Activated CD4-positive, CD25-positive, alpha-beta regulatory T cell treated with anti-CD3 and anti-CD28 coated beads, Interleukin-2, amount 50 U/mL, for 16 hours (primary cell): ENCODE measurements around the gene DISP3.

Source experiments
- DNase-seq: peaks from one replicate; pipeline ENCODE4 v3.0.0-alpha.2; 2020; ENCODE audit warnings: low read depth, low spot score

DISP3 gene, protein sequence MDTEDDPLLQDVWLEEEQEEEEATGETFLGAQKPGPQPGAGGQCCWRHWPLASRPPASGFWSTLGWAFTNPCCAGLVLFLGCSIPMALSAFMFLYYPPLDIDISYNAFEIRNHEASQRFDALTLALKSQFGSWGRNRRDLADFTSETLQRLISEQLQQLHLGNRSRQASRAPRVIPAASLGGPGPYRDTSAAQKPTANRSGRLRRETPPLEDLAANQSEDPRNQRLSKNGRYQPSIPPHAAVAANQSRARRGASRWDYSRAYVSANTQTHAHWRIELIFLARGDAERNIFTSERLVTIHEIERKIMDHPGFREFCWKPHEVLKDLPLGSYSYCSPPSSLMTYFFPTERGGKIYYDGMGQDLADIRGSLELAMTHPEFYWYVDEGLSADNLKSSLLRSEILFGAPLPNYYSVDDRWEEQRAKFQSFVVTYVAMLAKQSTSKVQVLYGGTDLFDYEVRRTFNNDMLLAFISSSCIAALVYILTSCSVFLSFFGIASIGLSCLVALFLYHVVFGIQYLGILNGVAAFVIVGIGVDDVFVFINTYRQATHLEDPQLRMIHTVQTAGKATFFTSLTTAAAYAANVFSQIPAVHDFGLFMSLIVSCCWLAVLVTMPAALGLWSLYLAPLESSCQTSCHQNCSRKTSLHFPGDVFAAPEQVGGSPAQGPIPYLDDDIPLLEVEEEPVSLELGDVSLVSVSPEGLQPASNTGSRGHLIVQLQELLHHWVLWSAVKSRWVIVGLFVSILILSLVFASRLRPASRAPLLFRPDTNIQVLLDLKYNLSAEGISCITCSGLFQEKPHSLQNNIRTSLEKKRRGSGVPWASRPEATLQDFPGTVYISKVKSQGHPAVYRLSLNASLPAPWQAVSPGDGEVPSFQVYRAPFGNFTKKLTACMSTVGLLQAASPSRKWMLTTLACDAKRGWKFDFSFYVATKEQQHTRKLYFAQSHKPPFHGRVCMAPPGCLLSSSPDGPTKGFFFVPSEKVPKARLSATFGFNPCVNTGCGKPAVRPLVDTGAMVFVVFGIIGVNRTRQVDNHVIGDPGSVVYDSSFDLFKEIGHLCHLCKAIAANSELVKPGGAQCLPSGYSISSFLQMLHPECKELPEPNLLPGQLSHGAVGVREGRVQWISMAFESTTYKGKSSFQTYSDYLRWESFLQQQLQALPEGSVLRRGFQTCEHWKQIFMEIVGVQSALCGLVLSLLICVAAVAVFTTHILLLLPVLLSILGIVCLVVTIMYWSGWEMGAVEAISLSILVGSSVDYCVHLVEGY (N-terminal part only)

DNA sequence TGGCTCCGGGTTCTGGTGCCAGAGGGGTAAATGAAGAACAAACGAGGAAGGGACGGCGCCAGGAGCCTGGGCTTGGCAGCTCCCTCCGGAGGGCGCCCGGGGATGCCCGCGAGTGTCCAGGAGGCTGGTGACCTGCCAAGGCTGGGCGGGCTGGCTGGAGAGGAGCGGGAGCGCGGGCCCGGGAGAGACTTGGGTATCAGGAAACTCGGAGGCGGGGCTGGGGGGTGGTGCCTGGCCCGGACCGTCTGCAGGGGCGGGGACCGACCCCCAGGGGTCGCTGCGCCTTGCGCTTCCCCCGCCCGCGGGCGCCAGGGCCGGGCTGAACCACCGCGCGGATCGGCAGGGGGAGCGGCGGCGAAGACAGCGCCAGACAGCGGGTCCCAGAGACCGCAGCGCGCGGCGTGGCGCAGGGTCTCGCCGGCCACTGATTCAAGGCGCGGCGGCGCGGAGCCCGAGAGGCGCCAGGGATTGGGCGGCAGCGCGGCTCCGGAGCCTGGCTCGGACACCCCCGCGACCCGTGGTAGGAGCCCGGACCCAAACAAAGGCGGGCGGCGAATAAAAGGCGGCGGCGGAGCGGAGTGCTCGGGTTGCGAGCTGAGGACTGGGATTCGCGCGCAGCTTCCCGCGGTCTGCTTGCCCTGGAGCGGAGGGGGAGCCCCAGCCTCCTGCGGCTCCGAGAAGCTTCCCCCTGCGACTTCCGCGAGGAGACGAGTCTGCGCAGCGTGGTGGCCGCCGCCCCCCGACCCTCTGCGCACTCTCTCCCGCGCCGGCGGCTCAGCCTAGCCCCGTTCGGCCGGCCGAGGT is at the start of gene DISP3:
Gene DISP3 (plus strand): TSS at position 585 of the 804 bp plus-strand sequence. CDS start 21,838 bp downstream, outside the sequence.
- peak; percentile 28 for DNase-seq

- DNase-seq: no peak
Measured at GRCh38 chr1:11429226-11429625, 49.7 kb upstream of the DISP3 start.

DNA sequence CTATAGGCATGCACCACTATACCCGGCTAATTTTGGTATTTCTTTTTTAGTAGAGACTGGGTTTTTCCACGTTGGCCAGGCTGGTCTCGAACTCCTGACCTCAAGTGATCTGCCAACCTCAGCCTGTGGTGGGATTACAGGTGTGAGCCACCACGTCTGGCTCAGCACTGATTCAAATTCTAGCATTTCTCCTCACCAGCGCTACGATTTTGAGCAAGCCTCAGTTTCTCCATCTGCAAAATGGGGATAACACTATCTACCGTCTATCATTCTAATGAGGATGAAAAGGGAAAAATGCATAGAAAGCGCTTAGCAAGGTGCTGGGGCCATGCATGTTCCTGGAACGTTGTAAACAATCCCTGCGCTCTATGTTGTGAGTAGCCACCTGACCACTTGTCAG is 49.0 kb upstream of the DISP3 start:
- DNase-seq: no peak

GRCh38 chr1:11431941-11432507 is 46.9 kb upstream of the DISP3 start:
- DNase-seq: no peak

DNA sequence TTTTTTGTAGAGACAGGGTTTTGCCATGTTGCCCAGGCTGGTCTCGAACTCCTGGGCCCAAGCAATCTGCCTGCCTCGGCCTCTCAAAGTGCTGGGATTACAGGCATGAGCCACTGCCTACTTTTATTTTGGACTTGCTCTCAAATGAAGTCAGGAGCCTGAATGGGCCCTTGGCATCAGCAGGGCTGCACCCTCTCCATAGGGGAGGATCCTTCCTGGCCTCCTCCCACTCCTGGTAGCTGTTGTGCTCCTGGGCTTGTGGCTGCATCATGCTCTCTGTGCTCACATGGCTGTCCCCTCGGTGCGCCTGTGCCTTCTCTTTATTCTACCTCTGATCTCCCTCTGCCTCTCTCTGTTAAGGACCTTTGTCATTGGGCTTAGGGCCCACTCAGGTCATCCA is 46.4 kb upstream of the DISP3 start:
- DNase-seq: no peak

- no peak for DNase-seq
Measured at GRCh38 chr1:11434501-11434900, 44.5 kb upstream of the DISP3 start.

GRCh38 chr1:11434926-11435325 is 44.0 kb upstream of the DISP3 start:
- DNase-seq: no peak

DNA sequence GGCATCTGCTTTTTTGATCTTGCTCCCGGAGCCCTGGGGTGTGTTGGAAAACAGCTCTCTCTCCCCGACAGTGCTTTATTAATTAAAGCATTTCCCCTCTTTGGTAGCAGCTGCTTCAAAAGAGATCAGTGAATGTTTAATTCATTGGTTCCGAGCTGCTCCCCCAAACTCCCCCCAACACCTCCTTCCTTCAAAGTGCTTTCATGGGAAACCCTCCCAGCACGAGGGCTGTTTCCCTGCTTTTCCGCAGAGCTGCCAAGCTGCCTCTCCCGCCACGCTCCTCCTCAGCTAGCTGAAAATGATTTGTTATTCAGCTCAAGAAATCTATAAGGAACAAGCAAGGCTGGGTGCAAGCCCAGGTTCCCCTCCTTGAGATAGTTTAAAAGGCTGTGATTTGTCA is 40.0 kb upstream of the DISP3 start:
- no peak for DNase-seq

GRCh38 chr1:11441211-11441952 is 37.6 kb upstream of the DISP3 start:
- DNase-seq: no peak

DNA sequence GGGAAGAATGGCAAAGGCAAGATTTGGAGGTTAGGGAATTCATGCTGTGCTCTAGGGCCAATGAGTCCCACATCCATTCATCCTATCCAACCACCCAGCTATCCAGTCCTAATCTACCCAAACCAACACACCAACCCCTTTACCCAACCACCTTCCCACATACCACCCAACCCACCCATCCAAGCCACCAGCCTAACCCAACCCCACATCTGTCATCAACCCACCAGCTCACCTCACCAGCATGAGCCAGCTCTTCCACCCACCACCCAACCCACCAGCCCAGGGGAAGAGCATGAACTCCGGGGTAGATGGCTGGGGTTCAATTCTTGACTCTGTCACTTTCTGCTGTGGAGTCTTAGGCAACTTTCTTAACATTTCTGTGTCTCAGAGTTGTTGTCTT is 35.9 kb upstream of the DISP3 start:
- DNase-seq: no peak

GRCh38 chr1:11443961-11444658 is 34.8 kb upstream of the DISP3 start:
- no peak for DNase-seq

DNA sequence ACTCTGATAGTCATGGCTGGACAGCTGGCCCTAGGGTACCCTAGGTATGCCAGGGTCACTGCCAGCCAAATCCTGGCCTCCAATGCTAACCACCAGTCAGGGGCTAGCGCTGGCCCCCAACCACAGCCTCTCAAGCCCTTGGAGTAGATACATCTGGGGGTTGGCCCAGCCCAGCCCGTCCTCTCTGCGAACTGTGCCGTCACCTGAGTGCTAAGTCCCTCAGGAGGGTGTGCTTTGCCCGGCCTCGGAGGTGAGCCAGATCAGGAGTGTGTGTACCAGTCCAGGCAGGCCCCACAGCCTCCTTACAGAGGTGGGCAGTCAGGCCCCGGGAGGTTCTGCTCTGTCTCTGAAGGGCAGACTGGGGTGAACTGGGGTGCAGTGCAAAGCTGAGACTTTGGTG is 34.0 kb upstream of the DISP3 start:
- DNase-seq: no peak

DNA sequence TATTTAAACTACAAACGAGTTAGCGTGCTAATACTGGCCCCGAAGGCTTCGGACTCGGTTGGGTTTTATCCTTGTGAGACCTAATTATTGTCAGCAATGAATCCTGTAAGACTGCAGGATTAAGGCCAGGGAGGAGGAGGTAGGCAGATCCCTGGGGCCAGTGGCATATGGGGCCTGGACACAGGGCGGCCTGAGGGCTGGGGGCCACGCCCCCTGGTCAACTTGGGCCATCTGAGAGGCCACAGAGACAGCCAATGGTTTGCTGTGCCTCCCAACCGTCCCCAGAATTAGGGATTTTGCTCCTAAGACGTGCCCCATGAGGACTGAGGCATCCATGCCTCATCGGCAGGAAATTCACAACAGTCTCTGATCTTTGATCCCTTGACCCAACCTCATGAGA is 31.1 kb upstream of the DISP3 start:
- no peak for DNase-seq

DNA sequence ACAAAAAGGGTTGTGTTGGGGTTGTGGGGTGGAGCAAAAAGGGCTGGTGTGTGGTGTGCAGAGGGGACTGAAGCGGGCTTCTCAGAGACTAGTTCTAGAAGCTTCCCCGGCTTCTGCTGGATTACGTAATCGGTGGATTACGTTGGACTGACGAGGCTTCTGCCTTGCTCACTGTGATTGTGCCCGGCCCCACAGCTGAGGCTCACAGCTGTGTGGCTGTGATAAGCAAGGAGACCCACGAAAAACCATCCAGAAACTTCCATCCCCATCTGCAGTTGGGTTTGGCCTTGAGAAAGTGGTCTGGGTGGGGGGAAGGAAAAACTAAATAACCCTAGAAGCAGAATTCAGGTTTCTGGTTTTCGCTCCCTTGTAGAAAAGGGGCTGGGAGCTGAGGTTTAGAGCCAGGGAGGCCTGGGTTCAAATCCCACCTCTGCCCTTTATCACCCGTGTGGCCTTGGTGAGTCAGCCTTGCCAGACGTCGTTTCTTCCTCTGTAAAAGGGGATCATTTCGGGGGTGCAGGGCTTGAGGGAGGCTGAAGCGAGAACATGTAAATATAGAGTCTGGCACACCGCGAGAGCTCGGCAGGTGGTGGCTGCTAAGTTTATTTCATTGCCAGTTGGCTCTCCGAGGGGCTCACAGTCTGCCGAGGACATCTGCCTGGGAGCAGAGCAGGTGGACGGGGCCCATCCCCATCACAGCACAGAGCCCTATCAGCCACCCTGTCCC is 30.4 kb upstream of the DISP3 start:
- no peak for DNase-seq

DNA sequence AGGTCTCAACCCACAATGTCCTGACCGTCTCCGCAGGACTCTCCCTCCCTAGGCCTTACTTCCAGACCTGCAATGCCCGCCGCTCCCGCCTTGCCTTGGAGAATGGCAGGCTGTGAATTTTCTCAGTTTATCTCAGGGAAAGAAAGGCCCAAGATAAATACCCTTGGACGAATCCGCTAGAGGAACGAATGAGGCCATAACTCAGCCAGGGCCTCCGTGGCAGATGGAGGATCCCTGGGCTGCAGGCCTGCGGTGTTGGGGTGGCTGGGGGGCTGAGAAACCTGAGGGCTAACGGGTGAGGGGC is 29.9 kb upstream of the DISP3 start:
- DNase-seq: no peak

- no peak for DNase-seq
Measured at GRCh38 chr1:11450310-11450709, 28.6 kb upstream of the DISP3 start.

DNA sequence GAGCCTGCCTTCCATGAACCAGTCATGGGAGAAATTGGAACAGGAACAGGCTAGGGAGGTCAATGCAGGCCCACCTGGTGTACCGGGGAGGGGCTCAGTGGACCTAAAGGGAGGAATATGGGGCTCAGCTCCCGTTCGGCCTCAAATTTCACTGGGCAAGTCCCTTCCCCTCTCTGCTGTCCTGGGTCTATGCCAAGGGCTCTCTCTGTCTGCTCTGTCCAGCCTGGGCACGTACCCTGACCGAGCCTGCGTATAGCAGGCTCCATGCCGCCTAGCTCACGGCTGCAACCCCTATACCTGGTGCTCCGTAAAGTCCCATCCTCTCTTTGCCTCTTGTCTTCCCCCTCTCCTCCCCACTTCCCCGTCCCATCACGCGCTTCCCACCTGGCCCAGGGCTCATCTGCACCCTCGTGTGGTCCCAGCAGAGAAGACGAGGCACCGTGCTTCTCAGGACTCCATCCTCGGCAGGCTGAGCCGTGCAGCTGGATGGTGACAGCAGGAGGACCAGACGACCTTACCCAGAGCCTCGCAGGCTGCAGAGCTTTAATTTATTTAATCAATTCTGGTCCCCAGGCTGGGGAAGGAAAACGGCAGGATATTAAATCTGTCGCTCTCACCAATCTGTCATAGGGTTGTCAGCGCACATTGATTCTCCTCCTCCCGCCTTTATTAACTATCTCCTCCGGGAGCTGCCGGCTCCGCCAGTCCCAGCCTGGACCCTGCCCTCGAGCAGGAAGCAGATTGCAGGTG is 25.0 kb upstream of the DISP3 start:
- DNase-seq: no peak

- DNase-seq: no peak
Measured at GRCh38 chr1:11455967-11456570, 22.9 kb upstream of the DISP3 start.
